Prostate gland (tissue), 2 donors: ENCODE measurements around the gene KCNN4. TPM values are rescaled to one million over a fixed set of nuclear protein-coding genes. Genes with fewer than 3 reads are reported as not detected.

ENCODE experiments used
- DNase-seq: peaks from one replicate; pipeline ENCODE4 v3.0.0-alpha.2; 2019; ENCODE audit warnings: low spot score
- H3K27ac ChIP-seq, 2 donors: fragments of 200-600 bp; sonication (generic); 2 replicates each; pipeline ENCODE4 v1.5.1; 2017 to 2019
- H3K27me3 ChIP-seq: fragments of 200-600 bp; sonication (generic); replicated peaks from 2 replicates; pipeline ENCODE4 v1.5.1; 2019; ENCODE audit not compliant: insufficient read depth
- H3K36me3 ChIP-seq, 2 donors: fragments of 200-600 bp; sonication (generic); 1 replicate in 1 of 2; 2 replicates in 1 of 2; pipeline versions ENCODE4 v1.5.1 to v1.8.1; 2017 to 2019
- H3K4me1 ChIP-seq: fragments of 200-600 bp; sonication (generic); replicated peaks from 2 replicates; pipeline ENCODE4 v1.5.1; 2019
- H3K4me3 ChIP-seq, 2 donors: fragments of 200-600 bp; sonication (generic); 2 replicates each; pipeline ENCODE4 v1.5.1; 2017 to 2019
- H3K9me3 ChIP-seq: fragments of 200-600 bp; sonication (generic); 2 replicates; pipeline ENCODE4 v1.5.1; 2017
- POLR2A ChIP-seq: fragments of 450-650 bp; IDR thresholded peaks from one replicate; pipeline ENCODE4 v1.6.1; 2016; ENCODE audit warnings: antibody characterized with exemption, mild to moderate bottlenecking
- POLR2AphosphoS5 ChIP-seq: sonication (generic); formaldehyde crosslinking; IDR thresholded peaks from one replicate; pipeline ENCODE4 v1.6.1; 2017; ENCODE audit warnings: antibody characterized with exemption
- WGBS: methylation state at CpG from one replicate; pipeline ENCODE4 v1.1.5; 2018; 5-methylcytosine and 5-hydroxymethylcytosine counted together
- intact Hi-C: fragments of 100-400 bp; cut with DNase I; formaldehyde crosslinking; loops from one replicate; pipeline ENCODE4 v1.14.2; 2022
- total RNA-seq, 2 donors: library from RNA; depleted of rRNA; stranded (reverse); fragments of >200 nt; gene quantifications; one replicate each; pipeline ENCODE4 v1.1.0, GENCODE V29; 2016
- TF ChIP-seq, protein P1 (sequence below), 4 experiments: fragments of 200-600 bp in 2 of 4; fragments of 450-650 bp in 2 of 4; sonication (generic) in 2 of 4; IDR thresholded peaks; 1 replicate in 3 of 4; 2 replicates in 1 of 4; pipeline ENCODE4 v1.5.1; 2016 to 2019; ENCODE audit warnings: antibody characterized with exemption in 4 of 4, mild to moderate bottlenecking in 2 of 4, moderate library complexity in 2 of 4

Gene KCNN4
- total RNA-seq, 2 donors from 2014 or later: 65.1 to 86.1 TPM

DNA sequence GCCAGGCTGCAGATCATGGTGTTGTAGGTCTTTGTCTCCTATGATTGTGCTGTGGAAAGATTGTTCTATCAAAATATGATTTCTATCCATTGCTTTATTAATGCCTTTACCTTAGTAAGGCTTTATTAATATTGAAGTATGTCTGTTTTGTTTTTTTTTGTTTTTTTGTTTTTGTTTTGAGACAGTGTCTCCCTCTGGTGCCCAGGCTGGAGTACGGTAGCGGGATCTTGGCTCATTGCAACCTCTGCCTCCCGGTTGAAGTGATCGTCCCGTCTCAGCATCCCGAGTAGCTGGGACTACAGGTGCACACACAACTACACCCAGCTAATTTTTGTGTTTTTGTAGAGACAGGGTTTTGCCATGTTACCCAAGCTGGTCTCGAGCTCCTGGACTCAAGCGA is 57.2 kb downstream of the KCNN4 start:
- DNase-seq: no peak
- no peaks in the 10 kb centered on the region for H3K4me1 ChIP-seq
- intact Hi-C loops: no loop called here

GRCh38 chr19:43721469-43722048 is 59.2 kb downstream of the KCNN4 start:
- no peak overlapping the region for H3K4me3 ChIP-seq
- H3K9me3 ChIP-seq: no peaks in the 10 kb centered on the region
- no peaks in the 10 kb centered on the region for H3K36me3 ChIP-seq
- 79% methylated on average over 5 of the region's 5 CpGs for WGBS
- intact Hi-C loops: no loop called here
- DNase-seq: no peak
- no peak overlapping the region for H3K27ac ChIP-seq
- TF ChIP-seq POLR2A: no peak
- TF ChIP-seq, protein P1, sequence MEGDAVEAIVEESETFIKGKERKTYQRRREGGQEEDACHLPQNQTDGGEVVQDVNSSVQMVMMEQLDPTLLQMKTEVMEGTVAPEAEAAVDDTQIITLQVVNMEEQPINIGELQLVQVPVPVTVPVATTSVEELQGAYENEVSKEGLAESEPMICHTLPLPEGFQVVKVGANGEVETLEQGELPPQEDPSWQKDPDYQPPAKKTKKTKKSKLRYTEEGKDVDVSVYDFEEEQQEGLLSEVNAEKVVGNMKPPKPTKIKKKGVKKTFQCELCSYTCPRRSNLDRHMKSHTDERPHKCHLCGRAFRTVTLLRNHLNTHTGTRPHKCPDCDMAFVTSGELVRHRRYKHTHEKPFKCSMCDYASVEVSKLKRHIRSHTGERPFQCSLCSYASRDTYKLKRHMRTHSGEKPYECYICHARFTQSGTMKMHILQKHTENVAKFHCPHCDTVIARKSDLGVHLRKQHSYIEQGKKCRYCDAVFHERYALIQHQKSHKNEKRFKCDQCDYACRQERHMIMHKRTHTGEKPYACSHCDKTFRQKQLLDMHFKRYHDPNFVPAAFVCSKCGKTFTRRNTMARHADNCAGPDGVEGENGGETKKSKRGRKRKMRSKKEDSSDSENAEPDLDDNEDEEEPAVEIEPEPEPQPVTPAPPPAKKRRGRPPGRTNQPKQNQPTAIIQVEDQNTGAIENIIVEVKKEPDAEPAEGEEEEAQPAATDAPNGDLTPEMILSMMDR (IDR thresholded peaks at IDR 0.05): no peak
- no peak for TF ChIP-seq POLR2AphosphoS5
- H3K27me3 ChIP-seq: no peaks in the 10 kb centered on the region
- no peaks in the 10 kb centered on the region for H3K4me1 ChIP-seq

More for the DNA sequence above, 57.2 kb downstream of the KCNN4 start:
- Histone ChIP-seq H3K4me3 (no peak overlapping the region), H3K36me3 (no peaks in the 10 kb centered on the region), H3K27ac (no peak overlapping the region), H3K9me3 (no peaks in the 10 kb centered on the region), H3K27me3 (no peaks in the 10 kb centered on the region)
- WGBS: 61% methylated on average over 8 of the region's 8 CpGs
- TF ChIP-seq, protein P1 (IDR thresholded peaks at IDR 0.05): no peak
- TF ChIP-seq POLR2A (no peak), POLR2AphosphoS5 (no peak)

DNA sequence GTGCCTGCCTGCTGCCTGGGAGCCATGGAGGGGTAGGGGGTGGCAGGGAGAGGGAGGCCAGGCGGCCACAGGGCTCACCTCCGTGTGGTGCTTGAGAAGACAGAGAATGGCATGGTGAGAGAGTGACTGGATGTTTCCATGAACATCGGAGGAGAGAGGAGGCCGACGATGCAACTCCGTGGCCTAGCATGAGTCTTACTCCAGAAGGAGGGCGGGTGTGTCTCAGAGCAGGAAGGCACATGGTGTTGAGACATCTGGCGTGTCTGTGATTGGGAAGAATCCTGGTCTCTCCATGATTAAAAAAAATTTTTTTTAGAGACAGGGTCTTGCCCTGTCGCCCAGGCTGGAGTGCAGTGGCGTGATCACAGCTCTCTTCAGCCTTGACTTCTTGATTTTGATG is 59.8 kb downstream of the KCNN4 start:
- Histone ChIP-seq H3K36me3 (no peaks in the 10 kb centered on the region), H3K4me1 (no peaks in the 10 kb centered on the region), H3K27me3 (no peaks in the 10 kb centered on the region), H3K27ac (no peak overlapping the region), H3K4me3 (no peak overlapping the region), H3K9me3 (no peaks in the 10 kb centered on the region)
- intact Hi-C loops: no loop called here
- 85% methylated on average over 10 of the region's 10 CpGs for WGBS
- DNase-seq: no peak
- TF ChIP-seq, protein P1 (IDR thresholded peaks at IDR 0.05): no peak
- TF ChIP-seq POLR2AphosphoS5 (no peak), POLR2A (no peak)

GRCh38 chr19:43719918-43720317 is 60.9 kb downstream of the KCNN4 start:
- intact Hi-C loops: no loop called here
- no peaks in the 10 kb centered on the region for H3K4me1 ChIP-seq
- WGBS: 68% methylated on average over 5 of the region's 5 CpGs
- H3K4me3 ChIP-seq: no peak overlapping the region
- H3K9me3 ChIP-seq: no peaks in the 10 kb centered on the region
- no peak for TF ChIP-seq POLR2A
- no peak for TF ChIP-seq POLR2AphosphoS5
- TF ChIP-seq, protein P1 (IDR thresholded peaks at IDR 0.05): no peak
- DNase-seq: no peak
- no peaks in the 10 kb centered on the region for H3K36me3 ChIP-seq
- H3K27me3 ChIP-seq: no peaks in the 10 kb centered on the region
- no peak overlapping the region for H3K27ac ChIP-seq

DNA sequence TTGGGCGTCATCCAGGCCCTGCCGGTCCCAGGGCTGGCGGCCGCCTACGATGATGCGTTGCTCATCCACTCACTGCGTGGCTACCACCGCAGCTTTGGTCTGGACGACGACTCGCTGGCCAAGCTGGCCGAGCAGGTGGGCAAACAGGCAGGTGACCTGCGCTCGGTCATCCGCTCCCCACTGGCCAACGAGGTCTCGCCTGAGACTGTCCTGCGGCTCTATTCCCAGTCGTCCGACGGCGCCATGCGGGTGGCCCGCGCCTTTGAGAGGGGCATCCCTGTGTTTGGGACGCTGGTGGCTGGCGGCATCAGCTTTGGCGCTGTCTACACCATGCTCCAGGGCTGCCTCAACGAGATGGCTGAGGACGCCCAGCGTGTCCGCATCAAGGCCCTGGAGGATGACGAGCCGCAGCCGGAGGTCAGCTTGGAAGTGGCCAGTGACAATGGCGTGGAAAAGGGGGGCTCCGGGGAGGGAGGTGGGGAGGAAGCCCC is 61.4 kb downstream of the KCNN4 start:
- Histone ChIP-seq H3K27me3 (no peaks in the 10 kb centered on the region), H3K4me3 (no peak overlapping the region), H3K27ac (no peak overlapping the region), H3K9me3 (no peaks in the 10 kb centered on the region), H3K36me3 (no peaks in the 10 kb centered on the region), H3K4me1 (no peaks in the 10 kb centered on the region)
- DNase-seq: no peak
- intact Hi-C loops: no loop called here
- TF ChIP-seq POLR2AphosphoS5: no peak
- no peak for TF ChIP-seq POLR2A
- TF ChIP-seq, protein P1 (IDR thresholded peaks at IDR 0.05): no peak
- 90% methylated on average over 37 of the region's 37 CpGs for WGBS
